Calu3 (cell line): ENCODE results near the gene MAST3. TPM values are rescaled to one million over a fixed set of nuclear protein-coding genes. Genes with fewer than 3 reads are reported as not detected.
"Not testable (repeated sequence)": the region's sequence is repeated elsewhere in the genome, so short reads cannot be mapped to it uniquely, and the experiment has no call there.

ENCODE experiments used
- BruUV-seq: library from RNA; stranded (reverse); fragments of 400-500 nt; replicated peaks from 2 replicates; lab custom pipeline; 2021; lab: Mats Ljungman, UMichigan
- CTCF ChIA-PET: fragments of 300-600 bp; sonication (Branson Sonifier 250); formaldehyde crosslinking; loops from one replicate; lab custom pipeline; 2022; ENCODE audit warnings: antibody characterized with exemption; lab: Charles Lee
- DNase-seq: peaks from one replicate; pipeline ENCODE4 v3.0.0; 2022
- H3K27ac Mint-ChIP-seq: one replicate; pipeline ENCODE4 v1.8.0; 2022; ENCODE audit warnings: mixed read lengths; ENCODE audit not compliant: unreplicated experiment
- H3K27me3 Mint-ChIP-seq: one replicate; pipeline ENCODE4 v1.8.0; 2022; ENCODE audit warnings: mixed read lengths; ENCODE audit not compliant: unreplicated experiment
- H3K36me3 Mint-ChIP-seq: one replicate; pipeline ENCODE4 v1.8.0; 2022; ENCODE audit warnings: mild to moderate bottlenecking, moderate library complexity, mixed read lengths; ENCODE audit not compliant: insufficient read depth, unreplicated experiment
- H3K4me1 Mint-ChIP-seq: one replicate; pipeline ENCODE4 v1.8.0; 2022; ENCODE audit warnings: mild to moderate bottlenecking, low read depth, mixed read lengths; ENCODE audit not compliant: unreplicated experiment
- H3K4me3 Mint-ChIP-seq: one replicate; pipeline ENCODE4 v1.8.0; 2022; ENCODE audit warnings: mild to moderate bottlenecking, low read depth, moderate library complexity, mixed read lengths; ENCODE audit not compliant: unreplicated experiment
- H3K9me3 Mint-ChIP-seq: one replicate; pipeline ENCODE4 v1.8.0; 2022; ENCODE audit warnings: low read depth, mixed read lengths; ENCODE audit not compliant: unreplicated experiment
- CTCF ChIP-seq: fragments of 200-600 bp; IDR thresholded peaks from one replicate; pipeline ENCODE4 v1.8.0; 2022; ENCODE audit warnings: antibody characterized with exemption; ENCODE audit not compliant: unreplicated experiment
- intact Hi-C: fragments of 100-400 bp; cut with micrococcal nuclease; formaldehyde crosslinking; loops from one replicate; pipeline ENCODE4 v1.10.0; 2022; ENCODE audit not compliant: unreplicated experiment
- total RNA-seq: library from RNA; stranded (reverse); gene quantifications from 2 replicates; pipeline ENCODE4 v1.2.3, GENCODE V29; 2022

Gene MAST3
- total RNA-seq, 1 experiment from 2014 or later = 5.9 TPM

- Mint-ChIP-seq H3K4me1 (peaks cover 11% of the 10 kb centered on the region), H3K27ac (no peak overlapping the region), H3K9me3 (no peaks in the 10 kb centered on the region), H3K36me3 (peaks cover 24% of the 10 kb centered on the region), H3K4me3 (peak overlapping the region; percentile 52), H3K27me3 (peaks cover 5% of the 10 kb centered on the region)
- TF ChIP-seq CTCF = no peak
- no TSS peak for BruUV-seq
- intact Hi-C loops = no loop called here
- CTCF ChIA-PET = interaction anchor here (1.0 kb wide), 1 partner anchor 8 kb away, joined by 5 read pairs; no protein-coding TSS in a partner anchor
- no peak for DNase-seq
Observed at GRCh38 chr19:18104793-18105131, 7.2 kb downstream of the MAST3 start.

- Mint-ChIP-seq H3K4me1 (peaks cover 11% of the 10 kb centered on the region), H3K36me3 (peaks cover 28% of the 10 kb centered on the region)
- BruUV-seq, intact Hi-C loops, CTCF ChIA-PET, H3K27ac Mint-ChIP-seq, H3K9me3 Mint-ChIP-seq, DNase-seq, H3K4me3 Mint-ChIP-seq, H3K27me3 Mint-ChIP-seq: not testable (repeated sequence)
Observed at GRCh38 chr19:18105259-18105658, 7.7 kb downstream of the MAST3 start.

- Mint-ChIP-seq H3K27ac (no peak overlapping the region), H3K9me3 (no peaks in the 10 kb centered on the region), H3K4me1 (peaks cover 11% of the 10 kb centered on the region), H3K27me3 (no peaks in the 10 kb centered on the region), H3K36me3 (peaks cover 33% of the 10 kb centered on the region), H3K4me3 (no peak overlapping the region)
- no peak for DNase-seq
- no peak for TF ChIP-seq CTCF
- intact Hi-C loops = no loop called here
- no TSS peak for BruUV-seq
- CTCF ChIA-PET = no interaction called here
Observed at GRCh38 chr19:18107235-18107634, 9.7 kb downstream of the MAST3 start.

GRCh38 chr19:18108897-18109296 lies 11.3 kb downstream of the MAST3 start:
- H3K27me3 Mint-ChIP-seq = no peaks in the 10 kb centered on the region
- no peak for TF ChIP-seq CTCF
- peak overlapping the region; percentile 43 for H3K27ac Mint-ChIP-seq
- DNase-seq = no peak
- peak overlapping the region; percentile 57 for H3K4me3 Mint-ChIP-seq
- no TSS peak for BruUV-seq
- peaks cover 11% of the 10 kb centered on the region for H3K4me1 Mint-ChIP-seq
- no peaks in the 10 kb centered on the region for H3K9me3 Mint-ChIP-seq
- peaks cover 34% of the 10 kb centered on the region for H3K36me3 Mint-ChIP-seq
- intact Hi-C loops = no loop called here
- CTCF ChIA-PET = no interaction called here

GRCh38 chr19:18109341-18109732 lies 11.8 kb downstream of the MAST3 start:
- Mint-ChIP-seq H3K36me3 (peaks cover 33% of the 10 kb centered on the region), H3K4me3 (peak overlapping the region; percentile 57), H3K4me1 (peaks cover 11% of the 10 kb centered on the region), H3K27ac (peak overlapping the region; percentile 43), H3K9me3 (no peaks in the 10 kb centered on the region), H3K27me3 (no peaks in the 10 kb centered on the region)
- CTCF ChIA-PET = interaction anchor here (0.6 kb wide), 1 partner anchor 286 kb away, joined by 3 read pairs; no protein-coding TSS in a partner anchor
- no TSS peak for BruUV-seq
- no peak for DNase-seq
- TF ChIP-seq CTCF = no peak
- intact Hi-C loops = no loop called here
